ENCODE results near the gene OR3A3.

DNA sequence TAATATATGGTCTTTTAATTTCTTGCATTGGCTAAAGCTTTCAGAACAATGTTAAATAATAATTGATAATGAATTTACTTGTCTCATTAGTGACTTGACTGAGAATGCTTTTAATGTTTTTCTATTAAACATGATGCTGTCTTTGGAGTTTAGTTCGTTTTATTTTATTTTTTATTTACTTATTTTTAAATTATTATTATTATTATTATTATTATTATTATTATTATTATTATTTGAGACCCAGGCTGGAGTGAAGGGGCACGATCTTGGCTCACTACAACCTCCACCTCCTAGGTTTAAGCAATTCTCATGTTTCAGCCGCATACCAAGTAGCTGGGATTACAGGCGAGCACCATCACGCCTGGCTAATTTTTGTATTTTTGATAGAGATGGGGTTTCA, 4.4 kb downstream of the OR3A3 start:
- TF ChIP-seq, protein P1, sequence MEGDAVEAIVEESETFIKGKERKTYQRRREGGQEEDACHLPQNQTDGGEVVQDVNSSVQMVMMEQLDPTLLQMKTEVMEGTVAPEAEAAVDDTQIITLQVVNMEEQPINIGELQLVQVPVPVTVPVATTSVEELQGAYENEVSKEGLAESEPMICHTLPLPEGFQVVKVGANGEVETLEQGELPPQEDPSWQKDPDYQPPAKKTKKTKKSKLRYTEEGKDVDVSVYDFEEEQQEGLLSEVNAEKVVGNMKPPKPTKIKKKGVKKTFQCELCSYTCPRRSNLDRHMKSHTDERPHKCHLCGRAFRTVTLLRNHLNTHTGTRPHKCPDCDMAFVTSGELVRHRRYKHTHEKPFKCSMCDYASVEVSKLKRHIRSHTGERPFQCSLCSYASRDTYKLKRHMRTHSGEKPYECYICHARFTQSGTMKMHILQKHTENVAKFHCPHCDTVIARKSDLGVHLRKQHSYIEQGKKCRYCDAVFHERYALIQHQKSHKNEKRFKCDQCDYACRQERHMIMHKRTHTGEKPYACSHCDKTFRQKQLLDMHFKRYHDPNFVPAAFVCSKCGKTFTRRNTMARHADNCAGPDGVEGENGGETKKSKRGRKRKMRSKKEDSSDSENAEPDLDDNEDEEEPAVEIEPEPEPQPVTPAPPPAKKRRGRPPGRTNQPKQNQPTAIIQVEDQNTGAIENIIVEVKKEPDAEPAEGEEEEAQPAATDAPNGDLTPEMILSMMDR (IDR thresholded peaks at IDR 0.05), result no peak
- TF ChIP-seq POLR2A (IDR thresholded peaks at IDR 0.05), result no peak

Data from adrenal gland (tissue), 5 donors.